Pancreas (tissue), 10 donors: ENCODE results near the gene CMIP. TPM values are rescaled to one million over a fixed set of nuclear protein-coding genes. Genes with fewer than 3 reads are reported as not detected.

Experiments used
- ATAC-seq, 4 donors: fragments of 200-7000 bp; cut with Tn5 transposase; one replicate each; pipeline versions ENCODE4 v1.8.0 to v1.9.1; 2020; ENCODE audit warnings: mild to moderate bottlenecking in 4 of 4, moderate library complexity in 4 of 4
- DNase-seq, 6 donors: peaks; one replicate each; pipeline ENCODE4 v3.0.0-alpha.2; 2020
- FAIRE-seq: peaks from 2 replicates; lab custom pipeline; 2012; peaks lifted over from hg19 to GRCh38; lab: Jason Lieb, UNC
- H3K27ac ChIP-seq, 4 donors: fragments of 200-600 bp; sonication (generic); 1 replicate in 3 of 4; 2 replicates in 1 of 4; pipeline versions ENCODE4 v1.5.0 to v1.8.0; 2020
- H3K27me3 ChIP-seq, 4 donors: fragments of 200-600 bp; one replicate each; pipeline ENCODE4 v1.8.0; 2021
- H3K36me3 ChIP-seq, 3 donors: fragments of 200-600 bp; sonication (generic) in 1 of 3; one replicate each; pipeline versions ENCODE4 v1.5.0 to v1.8.0; 2020 to 2021
- H3K4me1 ChIP-seq, 3 donors: fragments of 200-600 bp; one replicate each; pipeline ENCODE4 v1.8.0; 2021
- H3K4me3 ChIP-seq, 4 donors: fragments of 200-600 bp; sonication (generic) in 2 of 4; one replicate each; pipeline versions ENCODE4 v1.5.0 to v1.8.0; 2020 to 2021
- H3K9me3 ChIP-seq, 4 donors: fragments of 200-600 bp; one replicate each; pipeline ENCODE4 v1.8.0; 2021
- WGBS, 2 donors: extraction: QIAGEN DNeasy Blood & Tissue Kit; methylation state at CpG; one replicate each; pipeline ENCODE4 v1.1.7; 2013; 5-methylcytosine and 5-hydroxymethylcytosine counted together
- intact Hi-C, 3 donors: fragments of 100-400 bp; cut with DNase I; formaldehyde crosslinking; loops; one replicate each; pipeline versions ENCODE4 v1.11.1 to v1.14.2; 2022
- polyA plus RNA-seq, 2 donors: library from polyadenylated mRNA; stranded (reverse); fragments of 200-250 nt; gene quantifications; one replicate each; pipeline ENCODE4 v1.2.3, GENCODE V29; 2013
- total RNA-seq, 6 donors: library from RNA; stranded (reverse); fragmentation: NEBNext Ultra II Directional in 4 of 6; extraction: Animal tissue kit (Norgen Biotek cat#: 25700) in 4 of 6; gene quantifications; one replicate each; pipeline versions ENCODE4 v1.2.1 to v1.2.4, GENCODE V29; 2021 to 2023
- TF ChIP-seq, protein P1 (sequence below), 4 donors: fragments of 200-600 bp; sonication (generic) in 3 of 4; IDR thresholded peaks; one replicate each; pipeline versions ENCODE4 v1.5.0 to v1.8.0; 2021; ENCODE audit warnings: antibody characterized with exemption in 4 of 4
- donor health status: healthy with polysubstance abuse.
- donor health status: DM: no; HTN: no; CAD: no; lungs with moderate emphysema.
- donor health status: DM: no; HTN: no; CAD: no.
- donor health status: control.
- donor health status: control.
- donor health status: Bipolar disorder and iron deficiency.
- donor health status: DM: yes; HTN: yes; CAD: no.
- donor health status: DM: no; HTN: no; CAD: no.
- donor health status: DM: no; HTN: no; CAD: no.
- donor health status: DM: yes; HTN: yes; CAD: no.

CMIP gene
- total and polyA plus RNA-seq, 8 donors, result 9.7 to 37.0 (median 21.5) TPM

DNA sequence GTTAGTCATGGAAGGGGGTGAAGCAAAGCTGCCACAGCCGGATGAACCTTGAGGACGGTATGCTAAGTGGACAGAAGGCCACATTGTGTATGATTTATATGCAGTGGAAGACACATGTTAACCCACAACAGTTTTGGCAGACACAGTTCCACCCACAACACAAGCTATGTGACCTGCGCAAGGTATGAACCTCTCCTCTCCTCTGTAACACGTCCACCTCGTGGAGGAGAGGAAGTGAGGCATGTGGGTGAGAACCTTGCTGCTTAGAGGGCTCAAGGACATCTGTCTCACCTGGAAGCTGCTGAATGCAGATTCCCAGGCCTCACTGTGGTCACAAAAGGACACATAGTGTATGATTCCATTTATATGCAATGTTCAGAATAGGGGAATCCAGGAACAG, 198.3 kb downstream of the CMIP start:
- 78 to 84% methylated on average over 5 of the region's 5 CpGs for WGBS, 2 donors
- Histone ChIP-seq H3K27me3 (no peaks in the 10 kb centered on the region), H3K4me3 (no peak overlapping the region), H3K4me1 (peaks cover 0 to 4% (median 0%) of the 10 kb centered on the region in 3 donors), H3K36me3 (no peaks in the 10 kb centered on the region), H3K9me3 (no peaks in the 10 kb centered on the region), H3K27ac (no peak overlapping the region)
- intact Hi-C loops, result no loop called here
- ATAC-seq, result no peak
- TF ChIP-seq, protein P1, sequence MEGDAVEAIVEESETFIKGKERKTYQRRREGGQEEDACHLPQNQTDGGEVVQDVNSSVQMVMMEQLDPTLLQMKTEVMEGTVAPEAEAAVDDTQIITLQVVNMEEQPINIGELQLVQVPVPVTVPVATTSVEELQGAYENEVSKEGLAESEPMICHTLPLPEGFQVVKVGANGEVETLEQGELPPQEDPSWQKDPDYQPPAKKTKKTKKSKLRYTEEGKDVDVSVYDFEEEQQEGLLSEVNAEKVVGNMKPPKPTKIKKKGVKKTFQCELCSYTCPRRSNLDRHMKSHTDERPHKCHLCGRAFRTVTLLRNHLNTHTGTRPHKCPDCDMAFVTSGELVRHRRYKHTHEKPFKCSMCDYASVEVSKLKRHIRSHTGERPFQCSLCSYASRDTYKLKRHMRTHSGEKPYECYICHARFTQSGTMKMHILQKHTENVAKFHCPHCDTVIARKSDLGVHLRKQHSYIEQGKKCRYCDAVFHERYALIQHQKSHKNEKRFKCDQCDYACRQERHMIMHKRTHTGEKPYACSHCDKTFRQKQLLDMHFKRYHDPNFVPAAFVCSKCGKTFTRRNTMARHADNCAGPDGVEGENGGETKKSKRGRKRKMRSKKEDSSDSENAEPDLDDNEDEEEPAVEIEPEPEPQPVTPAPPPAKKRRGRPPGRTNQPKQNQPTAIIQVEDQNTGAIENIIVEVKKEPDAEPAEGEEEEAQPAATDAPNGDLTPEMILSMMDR (IDR thresholded peaks at IDR 0.05), result no peak
- DNase-seq, result no peak
- no peak for FAIRE-seq

DNA sequence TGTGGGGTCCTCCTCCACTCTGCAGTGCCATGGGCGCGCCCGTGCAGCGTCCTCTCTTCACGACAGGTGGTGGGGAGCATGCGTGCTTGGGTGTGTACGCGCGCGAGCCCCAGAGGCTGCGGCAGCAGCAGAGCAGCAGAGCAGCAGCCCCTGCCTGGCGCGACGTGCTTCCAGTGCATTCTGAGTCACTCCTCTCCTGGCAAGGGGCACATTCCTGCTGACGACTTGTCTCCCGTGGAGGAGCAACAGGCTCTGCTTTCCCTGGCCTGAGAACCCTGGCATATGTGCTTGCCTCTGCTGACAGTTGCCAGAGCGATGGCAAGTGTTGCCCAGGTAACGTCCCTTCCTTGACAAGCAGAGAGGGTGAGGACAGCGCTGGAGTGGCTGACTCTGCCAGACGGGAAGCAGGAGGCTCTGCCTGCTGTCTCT, 200.7 kb downstream of the CMIP start:
- ATAC-seq, result peak; percentile 87 to 96 (median 94)
- TF ChIP-seq, protein P1 (IDR thresholded peaks at IDR 0.05), result no peak
- H3K36me3 ChIP-seq, result no peaks in the 10 kb centered on the region
- H3K4me1 ChIP-seq, result peaks cover 0 to 4% (median 0%) of the 10 kb centered on the region in 3 donors
- no peaks in the 10 kb centered on the region for H3K9me3 ChIP-seq
- peak overlapping the region; percentile 44 to 58 (median 48) for H3K27ac ChIP-seq
- H3K27me3 ChIP-seq, result no peaks in the 10 kb centered on the region
- intact Hi-C loops, result no loop called here
- 36 to 39% methylated on average over 20 of the region's 20 CpGs for WGBS, 2 donors
- H3K4me3 ChIP-seq, result no peak overlapping the region
- FAIRE-seq, result no peak
- DNase-seq, result peak in 5 of 6 donors; percentile 70 to 98 (median 95)

DNA sequence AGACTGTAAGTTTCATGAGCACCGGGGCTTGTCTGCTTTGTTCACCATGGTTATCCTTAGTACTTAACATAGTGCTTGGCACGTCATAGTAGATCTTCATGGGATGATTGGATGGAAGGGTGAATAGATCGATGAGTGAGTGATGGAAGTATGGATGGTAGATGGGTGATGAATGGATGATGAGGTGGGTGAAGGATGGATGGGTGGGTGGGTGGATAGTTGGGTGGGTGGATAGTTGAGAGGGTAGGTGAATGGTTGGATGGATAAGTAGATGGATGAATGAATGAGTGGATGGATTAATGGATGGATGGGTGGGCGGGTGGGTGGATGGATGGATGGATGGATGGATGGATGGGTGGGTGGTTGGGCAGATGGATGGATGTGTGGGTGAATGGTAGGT, 201.3 kb downstream of the CMIP start:
- FAIRE-seq, result no peak
- no peaks in the 10 kb centered on the region for H3K9me3 ChIP-seq
- TF ChIP-seq, protein P1 (IDR thresholded peaks at IDR 0.05), result no peak
- H3K27me3 ChIP-seq, result no peaks in the 10 kb centered on the region
- H3K36me3 ChIP-seq, result no peaks in the 10 kb centered on the region
- peaks cover 0 to 4% (median 0%) of the 10 kb centered on the region in 3 donors for H3K4me1 ChIP-seq
- no peak overlapping the region for H3K4me3 ChIP-seq
- WGBS, 2 donors, result 88 to 91% methylated on average over 4 of the region's 4 CpGs
- no peak for ATAC-seq
- intact Hi-C loops, result no loop called here
- peak overlapping the region; percentile 44 to 58 (median 48) for H3K27ac ChIP-seq
- no peak for DNase-seq

DNA sequence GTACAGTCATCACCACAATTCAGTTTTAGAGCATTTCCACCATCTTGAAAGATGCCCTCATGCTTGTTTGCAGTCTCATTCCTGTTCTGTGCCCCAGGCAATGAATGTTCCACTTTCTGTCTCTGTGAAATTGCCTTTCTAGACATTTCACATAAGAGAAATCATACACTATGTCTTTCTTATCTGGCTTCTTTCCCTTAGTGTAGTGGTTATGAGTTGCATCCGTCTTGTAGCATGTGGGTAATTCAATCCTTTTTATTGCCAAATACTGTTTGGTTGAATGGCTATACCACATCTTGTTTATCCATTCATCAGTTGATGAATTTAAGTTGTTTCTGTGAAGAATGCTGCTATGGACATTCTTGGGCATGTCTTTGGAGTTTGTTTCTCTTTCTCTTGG, 202.0 kb downstream of the CMIP start:
- H3K27me3 ChIP-seq, result no peaks in the 10 kb centered on the region
- no peak overlapping the region for H3K4me3 ChIP-seq
- no peak overlapping the region for H3K27ac ChIP-seq
- FAIRE-seq (no peak), ATAC-seq (no peak), DNase-seq (no peak)
- WGBS, 2 donors, result 97 to 100% methylated on average over 1 of the region's 1 CpG
- H3K9me3 ChIP-seq, result no peaks in the 10 kb centered on the region
- TF ChIP-seq, protein P1 (IDR thresholded peaks at IDR 0.05), result no peak
- H3K4me1 ChIP-seq, result peaks cover 0 to 4% (median 0%) of the 10 kb centered on the region in 3 donors
- H3K36me3 ChIP-seq, result no peaks in the 10 kb centered on the region
- intact Hi-C loops, result no loop called here

DNA sequence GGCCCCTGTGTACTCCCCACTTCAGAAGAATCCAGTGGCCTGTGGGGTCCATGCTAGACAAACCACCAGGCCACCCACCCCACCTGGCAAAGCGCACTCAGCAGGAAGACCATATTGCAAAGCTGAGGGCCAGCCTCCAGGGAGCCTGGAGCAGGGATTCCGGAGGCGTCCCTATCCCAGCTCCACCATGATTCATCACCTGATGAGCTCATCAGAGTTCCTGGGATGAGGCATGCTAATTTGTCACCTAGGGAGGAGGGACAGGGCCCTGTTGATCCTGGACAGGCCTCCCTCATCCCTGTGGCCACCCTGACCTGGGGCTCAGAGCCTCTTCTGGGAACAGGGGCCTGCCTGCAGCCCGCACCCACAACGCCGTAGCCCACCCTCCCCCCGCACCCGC, 202.9 kb downstream of the CMIP start:
- no peaks in the 10 kb centered on the region for H3K9me3 ChIP-seq
- no peaks in the 10 kb centered on the region for H3K36me3 ChIP-seq
- intact Hi-C loops, result no loop called here
- H3K27ac ChIP-seq, result no peak overlapping the region
- DNase-seq (no peak), ATAC-seq (no peak), FAIRE-seq (no peak)
- no peak overlapping the region for H3K4me3 ChIP-seq
- WGBS, 2 donors, result 97% methylated on average over 3 to 8 of the region's 8 CpGs
- peaks cover 0 to 4% (median 0%) of the 10 kb centered on the region in 3 donors for H3K4me1 ChIP-seq
- TF ChIP-seq, protein P1 (IDR thresholded peaks at IDR 0.05), result no peak
- no peaks in the 10 kb centered on the region for H3K27me3 ChIP-seq
